GM12873 (cell line): ENCODE results near the gene R3HDM2.

Experiments
- CTCF ChIP-seq: IDR thresholded peaks from 2 replicates; pipeline ENCODE4 v1.5.1; 2012; ENCODE audit warnings: low read depth, mild to moderate bottlenecking, moderate library complexity, low read length, control low read depth; ENCODE audit not compliant: insufficient read depth; ENCODE audit errors: missing control alignments

The R3HDM2 gene

GRCh38 chr12:57224973-57225679 is 205.7 kb downstream of the R3HDM2 start:
- TF ChIP-seq CTCF = peak; percentile 65

GRCh38 chr12:57224278-57224972 is 206.4 kb downstream of the R3HDM2 start:
- no peak for TF ChIP-seq CTCF

- no peak for TF ChIP-seq CTCF
Measured at GRCh38 chr12:57223191-57224165, 207.4 kb downstream of the R3HDM2 start.

- TF ChIP-seq CTCF = no peak
Measured at GRCh38 chr12:57222286-57223190, 208.3 kb downstream of the R3HDM2 start.

- TF ChIP-seq CTCF = no peak
Measured at GRCh38 chr12:57221169-57221917, 209.5 kb downstream of the R3HDM2 start.

GRCh38 chr12:57220770-57221168 is 210.1 kb downstream of the R3HDM2 start:
- no peak for TF ChIP-seq CTCF
